ENCODE data around the gene RTN4RL1.
A peak's percentile ranks its signal among the peaks of the same experiment; 100 is the strongest.

The RTN4RL1 gene

DNA sequence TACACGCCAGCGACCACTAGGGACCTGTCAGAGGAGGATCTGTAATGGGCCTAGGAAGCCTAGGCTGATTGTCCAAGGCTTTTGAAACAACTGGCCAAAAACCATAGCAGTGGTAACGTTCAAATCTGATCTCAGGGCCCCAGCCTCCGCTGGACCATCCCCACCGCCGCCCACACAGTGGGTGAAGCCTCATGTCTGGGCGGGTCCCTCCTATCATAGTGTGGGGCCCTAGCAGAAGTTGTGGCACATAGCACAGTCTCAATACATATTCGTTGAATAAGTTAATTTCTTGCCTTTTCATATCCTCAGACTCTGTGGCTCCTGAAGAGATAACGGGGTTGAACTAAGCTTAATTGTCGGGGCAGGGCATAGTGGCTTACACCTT lies 5.6 kb upstream of the RTN4RL1 start:
- Histone ChIP-seq H4K20me1 (ENCODE audit: low read depth, low read length) (no peaks in the 10 kb centered on the region), H3K36me3 (ENCODE audit: low read length) (no peaks in the 10 kb centered on the region), H3K9me2 (replicated peaks; ENCODE audit: insufficient read depth, low read length) (no peaks in the 10 kb centered on the region), H3K4me2 (ENCODE audit: low read depth, low read length, poor library complexity, severe bottlenecking) (peak overlapping the region; percentile 70), H3K9me3 (ENCODE audit: insufficient read depth, low read length) (no peaks in the 10 kb centered on the region), H3K4me3 (ENCODE audit: insufficient read depth, low read length, poor library complexity, severe bottlenecking) (peak overlapping the region; percentile 80), H2AFZ (ENCODE audit: low read depth, low read length, severe bottlenecking) (peak overlapping the region; percentile 95), H3F3A (ENCODE audit: insufficient read depth) (no peaks in the 10 kb centered on the region), H3K79me2 (ENCODE audit: insufficient read depth, low read length) (no peaks in the 10 kb centered on the region), H3K27me3 (ENCODE audit: low read length) (no peaks in the 10 kb centered on the region), H3K27ac (ENCODE audit: low read depth, low read length) (no peak overlapping the region), H3K9ac (ENCODE audit: low read length) (peak overlapping the region; percentile 66)
- no peak for TF ChIP-seq EZH2phosphoT487 (conservative IDR thresholded peaks at IDR 0.05; ENCODE audit: low read length)
- TF ChIP-seq, protein P1, sequence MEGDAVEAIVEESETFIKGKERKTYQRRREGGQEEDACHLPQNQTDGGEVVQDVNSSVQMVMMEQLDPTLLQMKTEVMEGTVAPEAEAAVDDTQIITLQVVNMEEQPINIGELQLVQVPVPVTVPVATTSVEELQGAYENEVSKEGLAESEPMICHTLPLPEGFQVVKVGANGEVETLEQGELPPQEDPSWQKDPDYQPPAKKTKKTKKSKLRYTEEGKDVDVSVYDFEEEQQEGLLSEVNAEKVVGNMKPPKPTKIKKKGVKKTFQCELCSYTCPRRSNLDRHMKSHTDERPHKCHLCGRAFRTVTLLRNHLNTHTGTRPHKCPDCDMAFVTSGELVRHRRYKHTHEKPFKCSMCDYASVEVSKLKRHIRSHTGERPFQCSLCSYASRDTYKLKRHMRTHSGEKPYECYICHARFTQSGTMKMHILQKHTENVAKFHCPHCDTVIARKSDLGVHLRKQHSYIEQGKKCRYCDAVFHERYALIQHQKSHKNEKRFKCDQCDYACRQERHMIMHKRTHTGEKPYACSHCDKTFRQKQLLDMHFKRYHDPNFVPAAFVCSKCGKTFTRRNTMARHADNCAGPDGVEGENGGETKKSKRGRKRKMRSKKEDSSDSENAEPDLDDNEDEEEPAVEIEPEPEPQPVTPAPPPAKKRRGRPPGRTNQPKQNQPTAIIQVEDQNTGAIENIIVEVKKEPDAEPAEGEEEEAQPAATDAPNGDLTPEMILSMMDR (IDR thresholded peaks at IDR 0.05; ENCODE audit: insufficient read depth, low read length, poor library complexity, severe bottlenecking): peak; percentile 44

DNA sequence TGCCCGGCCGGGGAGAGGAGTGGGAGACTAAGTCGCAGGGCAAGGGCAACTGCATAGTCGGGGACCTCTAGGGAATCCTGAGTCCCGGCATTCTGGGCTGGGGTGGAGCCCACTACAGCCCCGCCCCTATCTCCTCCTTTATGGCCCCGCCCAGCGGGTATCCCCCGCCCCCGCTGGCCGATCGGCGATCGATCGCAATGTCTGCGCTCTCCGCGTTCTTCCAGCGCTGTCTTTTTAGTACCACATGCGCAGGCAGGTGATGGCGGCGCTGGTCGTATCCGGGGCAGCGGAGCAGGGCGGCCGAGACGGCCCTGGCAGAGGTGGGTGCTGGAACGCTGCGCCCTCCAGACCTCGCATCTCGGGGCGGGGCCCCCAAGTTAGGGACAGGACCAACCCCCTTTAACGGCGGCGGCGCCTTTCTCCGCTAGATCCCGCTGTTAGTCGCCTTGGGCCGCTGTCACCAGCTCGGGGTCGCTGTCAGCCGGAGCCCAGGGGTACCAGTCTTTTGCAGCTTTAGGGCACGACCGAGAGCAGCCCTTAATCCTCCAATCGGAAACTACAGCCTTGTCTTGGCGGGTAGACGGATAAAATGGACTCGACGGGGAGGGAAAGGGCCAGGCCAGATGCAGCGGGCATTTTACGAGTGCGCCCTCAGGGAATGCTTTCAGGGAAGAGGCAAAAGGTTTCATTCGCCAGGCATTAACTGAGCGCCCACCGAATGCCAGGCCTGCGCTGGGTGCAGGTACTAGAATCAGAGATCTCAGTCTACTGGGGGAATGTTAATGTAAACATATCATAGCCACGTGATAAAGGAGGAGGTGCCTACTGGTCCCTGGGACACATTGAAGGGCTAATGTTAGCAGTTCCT lies 5.0 kb upstream of the RTN4RL1 start, which contains the start of gene DPH1:
DPH1 (plus strand) TSS at position 243 of the 868 bp plus-strand sequence; CDS start at position 260, 17 bp downstream.
- no peak within 1 kb of the TSS for H3K27ac ChIP-seq (ENCODE audit: low read depth, low read length)
- no peaks in the 10 kb centered on the region for H3K9me3 ChIP-seq (ENCODE audit: insufficient read depth, low read length)
- H3F3A ChIP-seq (ENCODE audit: insufficient read depth): no peaks in the 10 kb centered on the region
- peak within 1 kb of the TSS; percentile 66 for H3K9ac ChIP-seq (ENCODE audit: low read length)
- no peaks in the 10 kb centered on the region for H3K27me3 ChIP-seq (ENCODE audit: low read length)
- no peaks in the 10 kb centered on the region for H3K79me2 ChIP-seq (ENCODE audit: insufficient read depth, low read length)
- H2AFZ ChIP-seq (ENCODE audit: low read depth, low read length, severe bottlenecking): peak within 1 kb of the TSS; percentile 95
- no peak for TF ChIP-seq EZH2phosphoT487 (conservative IDR thresholded peaks at IDR 0.05; ENCODE audit: low read length)
- TF ChIP-seq, protein P1 (IDR thresholded peaks at IDR 0.05; ENCODE audit: insufficient read depth, low read length, poor library complexity, severe bottlenecking): no peak
- H3K9me2 ChIP-seq (replicated peaks; ENCODE audit: insufficient read depth, low read length): no peaks in the 10 kb centered on the region
- H3K36me3 ChIP-seq (ENCODE audit: low read length): no peaks in the 10 kb centered on the region
- peak within 1 kb of the TSS; percentile 80 for H3K4me3 ChIP-seq (ENCODE audit: insufficient read depth, low read length, poor library complexity, severe bottlenecking)
- peak within 1 kb of the TSS; percentile 70 for H3K4me2 ChIP-seq (ENCODE audit: low read depth, low read length, poor library complexity, severe bottlenecking)
- H4K20me1 ChIP-seq (ENCODE audit: low read depth, low read length): no peaks in the 10 kb centered on the region

DNA sequence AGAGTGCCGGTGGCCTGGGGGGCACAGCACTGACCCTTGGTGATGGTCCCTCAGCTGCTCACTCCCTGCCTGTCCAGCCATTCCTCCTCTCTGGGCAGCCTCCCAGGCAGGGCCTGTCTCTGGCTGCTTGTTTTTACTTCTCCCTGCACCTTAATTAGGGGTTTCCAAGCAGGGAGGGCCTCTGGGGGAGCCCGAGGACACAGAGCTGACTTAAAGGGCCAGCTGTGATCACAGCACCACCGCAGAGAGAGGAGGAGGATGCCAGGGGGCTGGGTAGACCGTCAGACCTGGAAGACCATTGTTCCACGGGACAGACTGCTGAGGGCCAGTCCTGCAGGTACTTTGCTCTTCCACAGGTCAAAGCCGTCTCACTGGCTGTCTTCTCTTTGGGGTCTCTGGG lies 3.6 kb upstream of the RTN4RL1 start:
- Histone ChIP-seq H3K9me2 (replicated peaks; ENCODE audit: insufficient read depth, low read length) (no peaks in the 10 kb centered on the region), H3K27ac (ENCODE audit: low read depth, low read length) (no peak overlapping the region), H3K4me2 (ENCODE audit: low read depth, low read length, poor library complexity, severe bottlenecking) (no peak overlapping the region), H4K20me1 (ENCODE audit: low read depth, low read length) (no peaks in the 10 kb centered on the region), H3K9ac (ENCODE audit: low read length) (no peak overlapping the region), H3F3A (ENCODE audit: insufficient read depth) (no peaks in the 10 kb centered on the region), H3K9me3 (ENCODE audit: insufficient read depth, low read length) (no peaks in the 10 kb centered on the region), H3K79me2 (ENCODE audit: insufficient read depth, low read length) (no peaks in the 10 kb centered on the region), H3K36me3 (ENCODE audit: low read length) (no peaks in the 10 kb centered on the region), H3K27me3 (ENCODE audit: low read length) (no peaks in the 10 kb centered on the region), H3K4me3 (ENCODE audit: insufficient read depth, low read length, poor library complexity, severe bottlenecking) (no peak overlapping the region), H2AFZ (ENCODE audit: low read depth, low read length, severe bottlenecking) (no peak overlapping the region)
- TF ChIP-seq, protein P1 (IDR thresholded peaks at IDR 0.05; ENCODE audit: insufficient read depth, low read length, poor library complexity, severe bottlenecking): no peak
- TF ChIP-seq EZH2phosphoT487 (conservative IDR thresholded peaks at IDR 0.05; ENCODE audit: low read length): no peak

Data from SU-DHL-6 (cell line).